A673 (cell line): Measurements from ENCODE around the gene CRACR2A.

ENCODE experiments used
- CTCF ChIP-seq: fragments of 300-800, 200-600 bp; sonication (generic); conservative IDR thresholded peaks from 2 replicates; pipeline ENCODE4 v1.5.1; 2017; ENCODE audit warnings: low read depth, mild to moderate bottlenecking, antibody characterized with exemption, low read length, moderate library complexity, mixed read lengths
- EZH2 ChIP-seq: fragments of 200-600 bp; sonication (generic); IDR thresholded peaks from 2 replicates; pipeline ENCODE4 v1.6.1; 2017; ENCODE audit warnings: borderline replicate concordance, low read depth, mild to moderate bottlenecking, mixed read lengths, antibody characterized with exemption, low read length; ENCODE audit not compliant: poor library complexity, severe bottlenecking

- TF ChIP-seq CTCF = no peak
- no peak for TF ChIP-seq EZH2
Observed at GRCh38 chr12:3743803-3744202, 9.1 kb downstream of the CRACR2A start.
